Brain pericyte (primary cell): ENCODE measurements around the gene SHISA6.

Experiments used
- DNase-seq: peaks from one replicate; pipeline ENCODE4 v3.0.0-alpha.2; 2012; ENCODE audit warnings: low read depth, low spot score

Gene SHISA6

DNA sequence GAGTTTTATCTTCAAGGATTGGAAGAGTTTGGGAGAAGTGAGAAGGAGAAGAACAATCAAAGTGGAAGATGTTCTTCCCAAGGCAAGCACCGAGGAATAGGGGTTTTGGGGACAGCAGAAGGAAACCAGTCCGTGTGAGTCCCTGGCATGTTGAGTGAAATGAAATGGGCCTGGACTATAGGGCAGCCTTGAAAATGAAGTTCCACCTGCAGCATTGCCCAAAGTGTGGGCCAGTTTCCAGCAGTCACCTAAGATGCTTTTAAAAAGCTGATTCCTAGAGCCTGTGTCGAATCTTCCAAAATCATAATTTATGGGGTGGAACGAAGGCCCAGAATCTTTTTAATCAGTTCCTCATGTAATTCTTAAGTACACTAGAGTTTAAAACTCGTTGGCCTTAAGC lies 297.4 kb downstream of the SHISA6 start:
- no peak for DNase-seq

DNA sequence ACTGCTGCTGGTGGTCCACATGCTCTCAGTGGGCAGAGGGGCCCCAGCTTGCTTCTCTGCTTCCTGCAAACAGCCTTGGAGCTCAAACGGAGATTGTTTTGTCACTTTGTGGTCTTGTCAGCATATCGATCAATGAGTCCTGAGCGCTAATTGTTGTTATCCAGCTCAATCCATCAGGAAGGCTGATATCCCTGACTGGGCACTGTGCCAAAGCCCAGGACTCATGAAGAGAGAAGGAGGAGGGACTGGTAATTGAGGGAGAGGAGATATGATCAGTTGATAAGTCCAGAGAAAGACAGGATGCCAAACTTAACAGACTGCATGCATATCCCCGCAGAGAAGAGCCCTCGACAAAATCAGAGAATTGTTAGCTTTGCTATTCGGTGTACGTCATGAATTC lies 298.6 kb downstream of the SHISA6 start:
- DNase-seq = no peak

DNA sequence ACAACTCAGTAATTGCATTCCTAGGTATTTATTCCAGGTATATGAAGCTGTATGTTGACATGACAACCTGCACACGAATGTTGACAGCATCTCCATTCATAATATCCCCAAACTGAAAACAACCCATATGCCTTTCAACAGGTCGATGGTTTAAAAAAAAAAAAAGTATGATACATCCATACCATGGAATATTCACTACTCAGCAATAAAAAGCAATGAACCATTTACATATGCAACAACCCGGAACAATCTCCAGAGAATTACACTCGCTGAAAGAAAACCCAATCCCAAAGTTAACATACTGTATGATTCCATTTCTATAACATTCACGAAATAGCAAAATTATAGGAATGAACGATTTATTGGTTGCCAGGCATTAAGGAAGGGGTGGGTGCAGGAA lies 304.0 kb downstream of the SHISA6 start:
- no peak for DNase-seq

DNA sequence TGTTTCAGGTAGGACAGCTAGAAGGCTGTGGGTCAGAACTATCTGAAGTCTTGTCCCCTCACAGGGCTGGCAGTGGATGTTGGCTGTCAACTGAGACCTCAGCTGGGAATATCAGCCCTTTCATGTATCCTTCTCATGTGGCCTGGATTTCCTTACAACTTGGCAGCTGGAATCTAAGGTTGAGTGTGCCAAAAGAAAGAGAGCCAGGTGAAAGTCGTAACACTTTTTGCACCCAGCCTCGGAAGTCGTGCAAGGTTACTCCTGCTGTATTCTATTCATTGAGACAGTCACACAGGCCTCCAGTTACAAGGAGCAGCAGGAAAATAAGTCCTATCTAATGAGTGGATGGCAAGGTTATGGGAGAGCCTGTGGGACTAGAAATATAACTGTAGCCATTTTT lies 304.7 kb downstream of the SHISA6 start:
- DNase-seq = no peak

DNA sequence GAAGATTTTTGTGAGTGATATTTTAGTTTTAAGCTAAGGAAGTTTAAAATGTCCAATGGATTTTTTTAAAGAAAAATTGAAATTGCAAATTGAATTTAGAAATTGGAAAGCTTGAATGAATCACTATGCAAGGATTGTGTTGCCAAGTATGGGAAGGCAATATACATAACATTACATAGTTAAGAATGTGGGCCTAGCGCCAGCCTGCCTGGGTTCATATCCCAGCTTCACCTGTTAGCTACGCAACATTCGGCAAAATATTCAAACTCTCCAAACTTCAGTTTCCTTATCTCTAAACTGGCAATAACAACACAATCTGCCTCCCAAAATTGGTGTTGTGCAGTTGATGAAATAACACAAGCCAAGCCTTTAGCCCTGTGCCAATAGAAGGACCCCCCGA lies 306.8 kb downstream of the SHISA6 start:
- DNase-seq = no peak

DNA sequence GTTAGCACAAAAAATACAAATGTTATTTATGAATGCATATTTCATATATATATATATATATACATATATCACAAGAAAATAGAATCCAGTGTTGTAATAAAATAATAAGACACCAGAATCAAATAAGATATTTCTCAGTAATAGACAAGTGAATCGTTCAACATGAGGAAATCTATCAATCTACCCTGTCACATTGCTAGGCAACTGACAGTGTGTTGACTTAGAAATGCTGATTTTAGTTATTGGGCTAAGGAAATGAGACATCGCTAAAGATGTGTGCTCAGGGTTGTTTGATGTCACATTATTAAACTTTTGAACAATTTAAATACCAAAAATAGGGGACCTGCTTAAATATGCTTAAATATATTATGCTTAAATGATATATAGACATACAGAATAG lies 307.4 kb downstream of the SHISA6 start:
- DNase-seq = no peak

DNA sequence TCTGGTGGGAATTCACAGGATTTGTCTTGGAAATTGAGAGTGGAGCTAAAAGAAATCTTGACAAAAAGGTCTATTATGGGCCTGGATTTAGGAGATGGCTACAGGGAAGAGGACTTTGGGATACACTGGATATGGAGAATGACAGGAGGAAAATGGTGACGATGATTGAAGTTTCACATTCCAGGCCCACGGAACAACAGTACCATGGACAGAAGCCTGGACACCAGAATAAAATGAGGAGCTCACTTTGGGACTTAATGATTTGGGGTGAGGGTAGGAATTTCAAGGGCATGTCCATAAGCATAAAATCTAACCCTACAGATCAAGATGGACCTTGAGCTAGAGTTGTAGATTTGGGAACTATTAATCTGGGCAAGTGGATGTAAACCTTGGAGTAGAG lies 309.4 kb downstream of the SHISA6 start:
- DNase-seq = no peak

DNA sequence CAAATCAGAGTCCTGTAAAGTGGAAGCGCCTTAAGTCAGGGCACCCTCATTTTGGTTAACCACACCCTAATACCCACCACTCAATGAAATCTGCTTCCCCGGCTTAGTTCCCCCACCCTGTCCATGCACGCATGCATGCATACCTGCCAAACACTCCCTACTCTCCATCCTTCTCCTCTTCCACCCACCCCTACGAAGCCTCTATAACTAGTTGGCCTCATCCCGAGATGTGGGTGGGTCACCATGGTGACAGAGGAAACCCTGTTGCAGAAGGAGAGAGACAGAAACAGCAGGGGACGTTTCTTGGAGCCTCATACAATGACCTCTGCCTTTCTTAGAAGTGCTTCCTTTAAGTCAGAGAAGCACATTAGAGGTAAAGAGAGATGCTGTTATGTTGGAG lies 310.4 kb downstream of the SHISA6 start:
- no peak for DNase-seq

DNA sequence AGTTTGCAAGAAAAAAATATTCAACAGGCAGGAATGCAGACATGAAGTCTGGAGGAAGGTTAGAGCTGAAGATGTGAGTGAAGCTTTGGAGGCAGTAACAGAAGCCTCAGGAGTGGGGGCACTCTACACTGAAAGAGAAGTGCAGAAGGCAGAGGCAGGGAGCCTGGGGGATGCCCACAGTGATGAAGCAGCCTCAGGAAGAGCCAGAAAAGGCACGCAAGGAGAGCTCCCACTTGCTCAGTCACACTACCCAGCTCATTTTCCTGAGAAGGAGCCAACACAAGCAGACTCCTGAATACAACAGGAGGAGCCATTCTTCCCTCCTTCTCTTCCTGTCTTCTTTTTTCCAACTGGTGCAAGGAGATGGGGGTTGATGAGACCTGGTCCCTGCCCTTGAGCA lies 312.1 kb downstream of the SHISA6 start:
- no peak for DNase-seq

DNA sequence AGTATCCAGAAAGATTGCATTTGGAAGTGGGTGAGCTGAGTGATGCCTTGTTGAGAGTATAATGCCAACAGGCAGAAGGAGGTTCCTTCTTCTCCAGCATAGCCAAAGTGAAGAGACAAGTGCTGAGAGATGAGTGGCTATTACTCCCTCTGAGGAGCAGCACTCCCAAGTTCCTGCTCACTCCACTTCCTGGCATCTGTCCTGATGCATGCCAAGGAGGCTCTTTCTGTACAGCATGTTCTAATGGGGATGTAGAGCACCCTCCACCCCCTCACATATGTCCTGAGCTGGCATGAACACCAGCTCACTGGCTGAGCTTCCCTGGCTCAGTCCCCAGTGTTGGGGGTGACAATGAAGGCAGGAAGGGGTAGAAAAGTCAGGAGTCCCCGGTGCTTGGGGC lies 313.0 kb downstream of the SHISA6 start:
- no peak for DNase-seq

DNA sequence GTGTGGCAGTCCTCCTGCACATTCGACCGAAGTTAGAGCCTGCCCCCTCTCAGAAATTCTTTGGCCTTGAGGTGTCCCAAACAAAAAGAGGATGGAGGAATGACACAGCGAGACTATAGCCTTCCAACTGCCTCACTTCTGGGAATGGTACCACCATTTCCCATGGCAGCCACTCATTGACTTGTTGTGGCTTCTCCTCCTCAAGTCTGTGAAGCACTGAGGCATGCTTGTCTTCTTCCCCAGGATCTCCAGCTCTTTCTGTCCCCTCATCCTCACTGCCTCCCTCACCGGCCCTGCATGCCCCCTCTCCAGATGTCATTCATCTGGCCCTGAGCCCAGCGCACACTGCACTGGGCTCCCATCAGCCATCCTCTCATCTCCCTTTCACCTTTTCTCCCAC lies 313.5 kb downstream of the SHISA6 start:
- DNase-seq = no peak

DNA sequence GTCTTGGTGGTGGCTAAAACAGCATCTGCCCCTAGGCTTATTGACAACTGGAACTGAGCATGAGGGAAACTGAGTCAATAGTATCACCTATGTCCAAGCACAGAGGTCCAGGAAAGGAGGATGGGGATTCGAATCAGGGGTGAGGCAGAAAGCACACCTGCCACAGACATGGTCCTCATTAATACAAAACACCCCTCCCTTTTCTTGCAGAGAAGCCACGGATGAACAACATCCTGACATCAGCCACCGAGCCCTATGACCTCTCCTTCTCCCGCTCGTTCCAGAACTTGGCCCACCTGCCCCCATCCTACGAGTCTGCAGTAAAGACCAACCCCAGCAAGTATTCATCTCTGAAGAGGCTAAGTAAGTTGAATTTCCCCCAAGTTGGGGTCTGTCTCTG lies 314.5 kb downstream of the SHISA6 start:
- DNase-seq = no peak

DNA sequence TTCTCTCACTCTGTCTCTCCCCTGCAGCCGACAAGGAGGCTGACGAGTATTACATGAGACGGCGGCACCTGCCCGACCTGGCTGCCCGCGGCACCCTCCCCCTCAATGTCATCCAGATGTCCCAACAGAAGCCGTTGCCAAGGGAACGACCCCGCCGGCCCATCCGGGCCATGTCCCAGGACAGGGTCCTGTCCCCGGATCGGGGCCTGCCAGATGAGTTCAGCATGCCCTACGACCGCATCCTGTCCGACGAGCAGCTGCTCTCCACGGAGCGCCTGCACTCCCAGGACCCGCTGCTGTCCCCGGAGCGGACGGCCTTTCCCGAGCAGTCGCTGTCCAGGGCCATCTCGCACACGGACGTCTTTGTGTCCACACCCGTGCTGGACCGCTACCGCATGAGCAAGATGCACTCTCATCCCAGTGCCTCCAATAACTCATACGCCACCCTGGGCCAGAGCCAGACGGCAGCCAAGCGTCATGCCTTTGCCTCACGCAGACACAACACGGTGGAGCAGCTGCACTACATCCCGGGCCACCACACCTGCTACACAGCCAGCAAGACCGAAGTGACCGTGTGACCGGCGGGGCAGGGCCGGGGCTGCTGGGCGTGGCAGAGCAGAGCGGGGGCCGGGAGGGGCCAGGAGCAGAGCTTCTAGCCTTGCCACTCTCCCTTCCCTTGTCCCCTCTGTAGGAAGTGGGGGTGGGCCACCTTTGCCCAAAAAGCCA lies 316.9 kb downstream of the SHISA6 start:
- DNase-seq = no peak

DNA sequence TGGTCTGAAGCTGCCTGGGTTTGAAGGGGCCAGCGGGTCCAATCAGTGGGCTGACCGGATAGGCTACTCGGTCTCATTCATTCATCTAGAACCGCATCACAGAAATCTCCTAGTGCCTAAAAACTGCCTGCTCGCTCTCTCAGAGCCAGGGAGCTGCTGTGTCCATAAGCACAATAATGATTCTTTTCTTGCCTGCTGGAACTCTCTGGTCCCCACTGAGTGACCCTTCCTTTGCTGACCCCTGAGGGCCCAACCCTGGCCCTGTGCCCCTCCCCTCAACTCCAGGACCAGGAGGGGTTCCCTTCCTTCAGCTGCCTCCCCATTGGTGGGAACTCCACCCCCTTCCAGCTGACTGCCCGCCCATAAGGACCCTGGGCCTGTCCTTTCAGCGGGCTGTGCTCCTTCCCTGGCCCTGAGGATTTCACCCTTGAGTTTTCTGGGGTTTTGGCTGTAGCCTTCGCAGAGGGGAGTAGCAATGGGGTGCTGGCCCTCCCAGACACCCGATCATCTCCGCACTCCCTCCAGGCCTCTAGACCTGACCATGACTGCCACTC lies 317.7 kb downstream of the SHISA6 start:
- no peak for DNase-seq

DNA sequence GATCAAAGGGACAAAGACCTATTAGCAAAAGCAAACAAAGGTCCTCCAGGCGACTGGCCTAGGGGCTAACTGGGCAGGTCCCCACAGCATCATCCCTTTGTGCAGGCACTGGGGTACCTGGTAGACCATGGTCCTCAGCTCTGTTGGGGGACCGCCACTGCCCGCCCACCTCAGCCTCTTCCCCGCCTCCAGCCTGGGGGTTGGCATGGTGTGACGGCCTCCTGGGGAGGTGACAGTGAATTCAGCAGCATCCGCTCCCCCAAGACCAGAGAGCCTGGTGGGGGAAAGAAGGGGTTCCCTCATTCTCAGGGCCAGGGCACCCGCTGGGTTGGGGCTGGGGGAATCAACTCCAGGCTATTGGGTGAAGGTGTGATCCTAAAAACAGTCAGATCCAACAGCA lies 318.6 kb downstream of the SHISA6 start:
- DNase-seq = no peak

DNA sequence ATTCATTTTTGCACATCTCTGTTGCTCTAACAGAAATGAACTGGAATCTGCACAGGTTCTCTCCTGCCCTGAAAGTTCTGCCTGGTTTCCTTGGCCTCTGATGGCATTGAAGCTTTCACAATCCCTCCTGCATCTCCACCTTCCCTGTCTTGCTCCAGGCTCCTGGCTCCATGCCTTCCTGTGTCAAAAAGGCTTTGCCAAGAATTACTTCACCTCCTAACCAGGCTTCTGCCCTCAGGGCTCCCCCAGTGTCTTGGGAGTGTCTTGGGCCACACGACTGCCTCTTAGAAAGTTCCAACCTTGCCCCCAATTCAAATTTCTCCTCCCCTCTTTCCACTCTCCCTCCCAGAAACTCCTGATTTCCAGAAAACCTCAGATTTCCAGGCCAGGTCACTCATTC lies 320.3 kb downstream of the SHISA6 start:
- no peak for DNase-seq

DNA sequence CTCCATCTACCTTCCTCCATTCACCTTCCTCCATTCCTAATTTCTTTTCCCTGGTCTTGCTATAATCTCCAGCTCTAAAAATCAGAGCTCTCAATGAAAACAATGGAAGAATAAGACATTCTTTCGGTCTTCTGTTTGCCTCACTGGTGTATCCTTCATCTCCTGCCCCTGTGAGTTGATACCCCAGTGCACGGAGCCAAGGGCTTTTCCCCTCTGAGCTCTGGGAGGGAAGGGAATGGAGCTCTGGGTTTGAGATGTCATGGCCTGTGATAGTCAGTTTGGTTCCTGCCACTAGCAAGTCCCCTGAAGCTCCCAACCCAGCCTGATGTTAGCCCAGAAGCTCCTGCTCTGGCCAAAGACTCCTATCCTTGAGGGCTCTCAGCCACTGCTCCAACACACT lies 320.7 kb downstream of the SHISA6 start:
- no peak for DNase-seq

DNA sequence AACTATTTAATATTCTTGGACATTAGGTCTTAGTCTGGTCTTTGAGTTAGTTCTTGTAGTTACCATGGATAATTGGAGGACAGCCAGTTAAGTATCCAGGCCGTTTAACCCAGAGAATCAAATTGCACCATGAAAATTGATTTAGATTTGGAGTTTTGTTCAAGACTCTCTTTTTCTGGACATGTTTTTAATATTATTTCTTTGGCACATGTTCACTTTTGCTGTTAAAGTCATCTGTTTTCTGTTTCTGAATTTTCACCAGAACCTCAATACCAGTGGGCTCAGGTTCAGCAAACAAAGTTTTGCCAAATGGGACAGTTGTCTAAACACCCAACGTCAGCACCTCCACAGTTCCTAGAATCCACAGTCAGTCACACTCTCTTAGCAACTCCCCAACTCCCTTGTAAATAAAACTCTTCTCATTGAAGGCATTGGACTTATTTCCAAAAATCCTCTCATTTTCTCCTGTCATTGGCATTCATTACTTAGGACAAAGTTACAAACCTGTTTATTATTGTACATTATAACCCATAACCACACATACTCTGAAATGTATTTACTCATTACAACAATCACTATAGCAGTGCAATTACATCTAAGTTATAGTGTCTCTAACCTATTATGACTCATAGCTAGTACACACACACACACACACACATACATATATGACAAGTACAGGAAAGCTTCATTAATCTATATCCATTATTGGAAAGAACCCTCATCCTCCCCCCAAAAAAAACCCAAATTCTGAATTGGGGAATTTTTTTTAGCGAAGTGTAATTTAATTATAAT lies 323.8 kb downstream of the SHISA6 start:
- DNase-seq = no peak

DNA sequence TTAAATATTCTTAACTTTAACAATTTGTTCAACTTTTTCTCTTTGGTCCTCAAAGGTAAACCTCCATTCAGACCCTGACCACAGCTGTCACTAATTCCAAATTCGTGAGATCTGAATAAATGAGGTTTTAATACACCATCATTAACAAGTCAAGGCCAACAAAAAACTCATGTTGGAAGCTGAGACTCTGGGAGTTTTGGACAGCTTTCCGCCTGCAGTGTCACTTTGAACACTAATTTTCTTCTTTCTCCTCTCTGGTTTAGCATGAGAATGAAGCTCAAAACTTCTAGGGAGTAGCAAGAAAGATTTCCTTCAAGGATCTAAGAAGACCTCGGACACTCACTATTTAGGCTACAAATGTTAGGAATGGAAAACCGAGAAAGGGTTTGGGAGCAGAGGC lies 324.6 kb downstream of the SHISA6 start:
- no peak for DNase-seq

DNA sequence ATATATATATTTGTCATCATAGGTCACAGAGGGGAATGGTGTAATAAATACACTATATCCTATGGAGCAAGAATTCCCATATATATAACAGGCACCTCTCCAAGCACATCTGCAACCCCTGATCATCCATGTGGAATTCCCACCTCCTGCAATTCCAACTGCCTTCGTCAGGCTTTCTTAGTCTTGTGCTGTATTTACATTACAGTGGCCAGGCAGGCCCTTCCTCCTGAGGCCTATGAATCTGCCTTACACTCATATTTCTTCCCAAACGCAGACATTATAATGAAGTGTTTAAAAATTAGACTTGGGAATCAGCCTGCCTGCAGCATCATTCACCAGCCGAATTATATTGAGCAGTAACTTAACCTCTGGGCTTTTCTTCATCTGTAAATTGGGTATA lies 338.0 kb downstream of the SHISA6 start:
- DNase-seq = no peak

DNA sequence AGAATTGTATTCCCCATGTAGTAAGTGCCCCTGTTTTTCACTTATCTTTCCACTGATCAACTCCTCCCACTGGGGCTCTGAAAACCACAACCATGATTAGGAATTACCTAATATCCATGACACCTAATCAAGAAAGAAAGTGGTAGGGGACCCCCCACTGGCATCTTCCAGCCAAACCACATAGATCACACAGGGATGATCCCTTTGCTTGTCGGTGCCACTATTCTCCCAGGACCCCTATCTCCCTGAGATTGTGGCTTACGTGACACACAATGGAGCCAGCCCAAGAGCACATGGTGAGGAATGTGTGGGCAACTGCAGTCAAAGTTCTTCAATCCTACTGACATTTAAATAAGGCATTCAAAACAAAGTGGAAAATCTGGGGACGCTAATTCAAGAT lies 339.7 kb downstream of the SHISA6 start:
- DNase-seq = no peak

DNA sequence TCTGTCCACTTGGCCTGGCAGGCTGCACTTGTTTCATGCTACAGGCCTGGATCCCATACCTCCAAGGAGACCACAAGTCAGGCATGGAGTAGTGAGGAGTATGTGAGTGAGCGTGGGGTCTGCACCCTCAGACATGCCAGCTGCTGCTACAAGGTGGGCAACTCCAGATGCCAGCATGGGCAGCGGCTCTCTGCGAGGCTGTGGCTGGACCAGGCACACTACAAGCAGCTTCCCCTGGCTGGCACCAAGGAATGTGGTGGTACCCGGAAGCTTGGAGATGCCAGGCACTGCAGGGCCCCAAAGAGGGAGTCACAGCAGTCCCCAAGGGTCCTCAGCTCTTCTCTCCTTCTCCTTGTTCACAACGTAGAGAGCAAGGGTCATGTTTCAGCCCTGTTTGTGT lies 341.2 kb downstream of the SHISA6 start:
- no peak for DNase-seq

DNA sequence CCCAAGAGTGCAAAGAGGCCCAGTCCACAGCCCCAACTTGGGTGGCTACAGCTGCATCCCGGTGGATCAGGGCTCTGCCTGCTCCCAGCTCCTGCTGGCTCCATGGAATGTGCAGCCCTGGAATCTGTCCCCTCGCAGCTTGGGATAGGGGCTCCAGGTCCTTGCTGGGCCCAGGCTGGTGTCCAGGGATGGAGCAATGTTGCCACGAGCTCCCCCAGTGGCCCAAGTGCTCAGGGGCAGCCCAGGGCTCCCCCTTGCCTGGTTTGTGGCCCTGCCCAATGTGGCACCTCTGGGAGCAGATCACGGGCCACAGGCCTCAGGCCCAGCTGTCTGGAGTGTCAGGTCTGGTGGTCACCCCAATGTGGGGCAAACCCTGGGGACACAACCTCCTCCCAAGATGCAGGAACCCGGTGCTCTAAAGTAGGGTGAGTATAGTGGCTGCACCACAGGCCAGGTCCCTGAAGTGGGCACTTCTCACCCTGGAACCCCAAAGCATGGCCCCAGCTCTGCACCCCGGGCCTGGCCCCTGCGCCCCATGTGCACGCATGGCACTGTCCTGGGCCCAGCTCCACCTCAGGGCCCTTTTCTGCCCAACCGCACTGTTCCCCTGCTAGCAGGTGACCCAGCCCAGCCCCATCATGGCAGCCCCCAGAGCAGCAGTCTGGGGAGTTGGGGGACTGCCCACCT lies 342.4 kb downstream of the SHISA6 start:
- no peak for DNase-seq
